ENCODE measurements around the gene SETD9. TPM values are rescaled to one million over a fixed set of nuclear protein-coding genes. Genes with fewer than 3 reads are reported as not detected.
A peak's percentile ranks its signal among the peaks of the same experiment; 100 is the strongest.

SETD9 gene
- total RNA-seq, 1 experiment from 2014 or later, result 20.5 TPM

DNA sequence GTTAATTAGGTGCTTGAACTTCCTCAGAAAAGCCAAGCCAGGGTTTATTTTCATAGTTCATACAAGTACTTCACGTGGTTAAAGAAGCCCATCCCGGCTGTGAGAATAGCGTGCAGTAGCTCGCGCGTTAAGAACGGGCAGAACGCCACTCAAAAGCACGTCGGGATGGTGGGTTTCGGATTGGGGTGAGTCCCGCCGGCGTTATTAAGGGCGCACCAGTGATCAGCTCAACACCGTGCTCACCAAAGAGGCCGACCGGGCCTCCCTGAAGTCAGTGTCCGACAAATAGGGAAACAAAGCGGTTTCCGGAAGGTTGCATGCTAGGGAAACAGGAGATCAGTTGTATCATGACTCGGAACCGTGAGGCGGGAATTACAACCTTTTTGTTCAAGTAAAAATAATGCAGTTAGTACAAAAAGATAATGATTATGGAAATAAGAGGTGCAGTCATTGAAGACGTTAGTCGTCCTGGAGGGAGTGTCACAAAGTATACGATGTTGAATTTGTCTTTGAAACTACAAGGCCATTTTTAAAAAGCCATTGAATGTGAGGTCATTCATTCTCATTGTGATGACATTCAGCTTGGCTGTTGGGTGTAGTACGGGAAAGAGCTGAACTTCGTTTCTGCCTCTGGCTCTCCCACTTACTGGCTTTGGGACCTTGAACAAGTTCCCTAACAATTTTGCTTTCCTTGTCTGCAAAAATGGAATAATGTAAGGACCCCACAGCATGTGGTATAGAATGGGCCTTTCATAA lies 992 bp downstream of the SETD9 start:
- no peaks in the 10 kb centered on the region for H3K9me3 ChIP-seq (ENCODE audit: control insufficient read depth, insufficient read depth, low read depth, low read length)
- no peaks in the 10 kb centered on the region for H3K27me3 ChIP-seq (ENCODE audit: control insufficient read depth, insufficient read depth, low read length)
- ChIA-PET POLR2A (interaction anchor here (0.5 to 0.6 kb wide), 2 partner anchors 333 to 987 kb away, joined by 3 read pairs; no protein-coding TSS in a partner anchor), CTCF (interaction anchor here (0.6 to 0.9 kb wide), 3 partner anchors 171 to 1676 kb away, joined by 3 to 6 read pairs (median 4); no protein-coding TSS in a partner anchor)
- peaks cover 4% of the 10 kb centered on the region; the same call in 1 of the 2 replicates for H3K36me3 ChIP-seq (ENCODE audit: control insufficient read depth, insufficient read depth, low read length)
- peak; percentile 26 for ATAC-seq
- H3K4me3 ChIP-seq (ENCODE audit: low read depth in 2 of 2, low read length in 2 of 2), result peak overlapping the region; percentile 77 to 98
- peak overlapping the region; percentile 97 for H3K27ac ChIP-seq (ENCODE audit: low read length)
- H3K4me1 ChIP-seq (ENCODE audit: control insufficient read depth, insufficient read depth, low read length), result peaks cover 14% of the 10 kb centered on the region
- BruUV-seq (replicated peaks), result no TSS peak
- no peak for DNase-seq (ENCODE audit: low read depth, low spot score)
- TF ChIP-seq, protein P1, sequence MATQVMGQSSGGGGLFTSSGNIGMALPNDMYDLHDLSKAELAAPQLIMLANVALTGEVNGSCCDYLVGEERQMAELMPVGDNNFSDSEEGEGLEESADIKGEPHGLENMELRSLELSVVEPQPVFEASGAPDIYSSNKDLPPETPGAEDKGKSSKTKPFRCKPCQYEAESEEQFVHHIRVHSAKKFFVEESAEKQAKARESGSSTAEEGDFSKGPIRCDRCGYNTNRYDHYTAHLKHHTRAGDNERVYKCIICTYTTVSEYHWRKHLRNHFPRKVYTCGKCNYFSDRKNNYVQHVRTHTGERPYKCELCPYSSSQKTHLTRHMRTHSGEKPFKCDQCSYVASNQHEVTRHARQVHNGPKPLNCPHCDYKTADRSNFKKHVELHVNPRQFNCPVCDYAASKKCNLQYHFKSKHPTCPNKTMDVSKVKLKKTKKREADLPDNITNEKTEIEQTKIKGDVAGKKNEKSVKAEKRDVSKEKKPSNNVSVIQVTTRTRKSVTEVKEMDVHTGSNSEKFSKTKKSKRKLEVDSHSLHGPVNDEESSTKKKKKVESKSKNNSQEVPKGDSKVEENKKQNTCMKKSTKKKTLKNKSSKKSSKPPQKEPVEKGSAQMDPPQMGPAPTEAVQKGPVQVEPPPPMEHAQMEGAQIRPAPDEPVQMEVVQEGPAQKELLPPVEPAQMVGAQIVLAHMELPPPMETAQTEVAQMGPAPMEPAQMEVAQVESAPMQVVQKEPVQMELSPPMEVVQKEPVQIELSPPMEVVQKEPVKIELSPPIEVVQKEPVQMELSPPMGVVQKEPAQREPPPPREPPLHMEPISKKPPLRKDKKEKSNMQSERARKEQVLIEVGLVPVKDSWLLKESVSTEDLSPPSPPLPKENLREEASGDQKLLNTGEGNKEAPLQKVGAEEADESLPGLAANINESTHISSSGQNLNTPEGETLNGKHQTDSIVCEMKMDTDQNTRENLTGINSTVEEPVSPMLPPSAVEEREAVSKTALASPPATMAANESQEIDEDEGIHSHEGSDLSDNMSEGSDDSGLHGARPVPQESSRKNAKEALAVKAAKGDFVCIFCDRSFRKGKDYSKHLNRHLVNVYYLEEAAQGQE (IDR thresholded peaks at IDR 0.05; ENCODE audit: insufficient read depth in 1 of 2, low read depth in 2 of 2, low read length in 1 of 2), result no peak
- no peak; the same call in 1 of the 2 replicates for TF ChIP-seq SIN3A (IDR thresholded peaks at IDR 0.05; ENCODE audit: borderline replicate concordance, insufficient read depth, low read depth, low read length)
- TF ChIP-seq, protein P2, sequence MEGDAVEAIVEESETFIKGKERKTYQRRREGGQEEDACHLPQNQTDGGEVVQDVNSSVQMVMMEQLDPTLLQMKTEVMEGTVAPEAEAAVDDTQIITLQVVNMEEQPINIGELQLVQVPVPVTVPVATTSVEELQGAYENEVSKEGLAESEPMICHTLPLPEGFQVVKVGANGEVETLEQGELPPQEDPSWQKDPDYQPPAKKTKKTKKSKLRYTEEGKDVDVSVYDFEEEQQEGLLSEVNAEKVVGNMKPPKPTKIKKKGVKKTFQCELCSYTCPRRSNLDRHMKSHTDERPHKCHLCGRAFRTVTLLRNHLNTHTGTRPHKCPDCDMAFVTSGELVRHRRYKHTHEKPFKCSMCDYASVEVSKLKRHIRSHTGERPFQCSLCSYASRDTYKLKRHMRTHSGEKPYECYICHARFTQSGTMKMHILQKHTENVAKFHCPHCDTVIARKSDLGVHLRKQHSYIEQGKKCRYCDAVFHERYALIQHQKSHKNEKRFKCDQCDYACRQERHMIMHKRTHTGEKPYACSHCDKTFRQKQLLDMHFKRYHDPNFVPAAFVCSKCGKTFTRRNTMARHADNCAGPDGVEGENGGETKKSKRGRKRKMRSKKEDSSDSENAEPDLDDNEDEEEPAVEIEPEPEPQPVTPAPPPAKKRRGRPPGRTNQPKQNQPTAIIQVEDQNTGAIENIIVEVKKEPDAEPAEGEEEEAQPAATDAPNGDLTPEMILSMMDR (IDR thresholded peaks at IDR 0.05), result no peak
- no peak; the same call in 1 of the 2 replicates for TF ChIP-seq TCF7L2 (IDR thresholded peaks at IDR 0.05; ENCODE audit: low read depth, low read length)
- in situ Hi-C loops (cut with HindIII; ENCODE audit: low pct_unique_long_range_greater_than_20kb, low sequenced_read_pairs), result no loop called here
- intact Hi-C loops (cut with micrococcal nuclease; ENCODE audit: unreplicated experiment), result no loop called here

DNA sequence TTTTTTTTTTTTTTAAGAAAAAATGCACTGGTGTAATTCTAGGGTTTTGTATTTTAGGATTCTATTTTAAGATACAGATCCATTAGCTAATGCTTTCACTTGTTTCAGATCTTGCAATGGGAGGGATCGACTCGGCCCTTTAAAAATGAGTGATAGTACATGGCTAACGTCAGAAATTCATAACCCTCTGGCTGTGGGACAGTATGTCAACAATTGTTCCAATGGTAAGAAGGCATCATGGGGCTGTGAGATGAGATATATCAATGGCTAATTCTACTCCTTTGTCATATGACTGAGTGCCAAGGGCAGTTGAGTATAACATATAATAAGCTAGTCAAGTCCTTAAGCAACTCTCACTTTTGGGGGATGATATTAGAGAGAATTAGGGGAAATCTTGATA lies 4.4 kb downstream of the SETD9 start:
- Histone ChIP-seq H3K9me3 (ENCODE audit: control insufficient read depth, insufficient read depth, low read depth, low read length) (no peaks in the 10 kb centered on the region), H3K36me3 (ENCODE audit: control insufficient read depth, insufficient read depth, low read length) (peaks cover 4% of the 10 kb centered on the region; the same call in 1 of the 2 replicates), H3K4me1 (ENCODE audit: control insufficient read depth, insufficient read depth, low read length) (peaks cover 8% of the 10 kb centered on the region), H3K27me3 (ENCODE audit: control insufficient read depth, insufficient read depth, low read length) (no peaks in the 10 kb centered on the region), H3K4me3 (ENCODE audit: low read depth in 2 of 2, low read length in 2 of 2) (no peak overlapping the region), H3K27ac (ENCODE audit: low read length) (no peak overlapping the region)
- DNase-seq (ENCODE audit: low read depth, low spot score) (no peak), ATAC-seq (no peak)
- CTCF ChIA-PET, result no interaction called here
- in situ Hi-C loops (cut with HindIII; ENCODE audit: low pct_unique_long_range_greater_than_20kb, low sequenced_read_pairs) (no loop called here), intact Hi-C loops (cut with micrococcal nuclease; ENCODE audit: unreplicated experiment) (no loop called here)
- TF ChIP-seq TCF7L2 (IDR thresholded peaks at IDR 0.05; ENCODE audit: low read depth, low read length) (no peak), POLR2AphosphoS5 (IDR thresholded peaks at IDR 0.05; ENCODE audit: low read depth, low read length) (no peak), SIN3A (IDR thresholded peaks at IDR 0.05; ENCODE audit: borderline replicate concordance, insufficient read depth, low read depth, low read length) (no peak)
- TF ChIP-seq, protein P2 (IDR thresholded peaks at IDR 0.05), result no peak
- TF ChIP-seq, protein P1 (IDR thresholded peaks at IDR 0.05; ENCODE audit: insufficient read depth in 1 of 2, low read depth in 2 of 2, low read length in 1 of 2), result no peak
- no TSS peak for BruUV-seq (replicated peaks)
- POLR2A ChIA-PET, result no interaction called here
